HepG2 (cell line): Measurements from ENCODE around the gene DTNA.

Experiments used
- HIVEP1 ChIP-seq: sonication (generic); formaldehyde crosslinking; IDR thresholded peaks from 2 replicates; pipeline ENCODE4 v1.4.0; 2020; ENCODE audit warnings: mild to moderate bottlenecking, missing genetic modification reagents
- TF ChIP-seq, protein P1 (sequence below): sonication (generic); formaldehyde crosslinking; IDR thresholded peaks from 2 replicates; pipeline ENCODE4 v1.5.0; 2020; ENCODE audit warnings: missing genetic modification reagents
- TF ChIP-seq, protein P2 (sequence below): sonication (generic); formaldehyde crosslinking; conservative IDR thresholded peaks from 2 replicates; pipeline ENCODE4 v1.4.0; 2020; ENCODE audit warnings: mild to moderate bottlenecking, missing genetic modification reagents, moderate library complexity
- TF ChIP-seq, protein P3 (sequence below): sonication (generic); formaldehyde crosslinking; IDR thresholded peaks from 2 replicates; pipeline ENCODE4 v1.8.0; 2022; ENCODE audit warnings: missing genetic modification reagents, mild to moderate bottlenecking, moderate library complexity, borderline replicate concordance

DNA sequence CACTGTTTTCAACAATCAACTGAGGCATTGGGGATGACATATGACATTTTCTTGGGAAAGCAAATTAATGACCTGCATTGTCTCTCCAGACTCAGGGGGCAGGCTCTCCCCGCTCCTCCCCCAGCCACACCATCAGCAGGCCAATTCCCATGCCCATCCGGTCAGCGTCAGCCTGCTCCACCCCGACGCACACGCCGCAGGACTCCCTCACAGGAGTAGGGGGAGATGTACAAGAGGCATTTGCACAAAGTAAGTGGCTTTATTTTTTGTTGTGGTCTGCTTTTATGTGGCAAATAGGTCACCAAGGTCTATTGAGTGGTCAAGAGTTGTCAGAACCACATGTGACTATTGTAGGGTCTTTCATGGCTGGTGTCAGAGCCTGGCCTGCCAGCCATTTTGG is 165.1 kb downstream of the DTNA start:
- TF ChIP-seq HIVEP1 (CRISPR knock-in tag) = no peak
- TF ChIP-seq, protein P1, sequence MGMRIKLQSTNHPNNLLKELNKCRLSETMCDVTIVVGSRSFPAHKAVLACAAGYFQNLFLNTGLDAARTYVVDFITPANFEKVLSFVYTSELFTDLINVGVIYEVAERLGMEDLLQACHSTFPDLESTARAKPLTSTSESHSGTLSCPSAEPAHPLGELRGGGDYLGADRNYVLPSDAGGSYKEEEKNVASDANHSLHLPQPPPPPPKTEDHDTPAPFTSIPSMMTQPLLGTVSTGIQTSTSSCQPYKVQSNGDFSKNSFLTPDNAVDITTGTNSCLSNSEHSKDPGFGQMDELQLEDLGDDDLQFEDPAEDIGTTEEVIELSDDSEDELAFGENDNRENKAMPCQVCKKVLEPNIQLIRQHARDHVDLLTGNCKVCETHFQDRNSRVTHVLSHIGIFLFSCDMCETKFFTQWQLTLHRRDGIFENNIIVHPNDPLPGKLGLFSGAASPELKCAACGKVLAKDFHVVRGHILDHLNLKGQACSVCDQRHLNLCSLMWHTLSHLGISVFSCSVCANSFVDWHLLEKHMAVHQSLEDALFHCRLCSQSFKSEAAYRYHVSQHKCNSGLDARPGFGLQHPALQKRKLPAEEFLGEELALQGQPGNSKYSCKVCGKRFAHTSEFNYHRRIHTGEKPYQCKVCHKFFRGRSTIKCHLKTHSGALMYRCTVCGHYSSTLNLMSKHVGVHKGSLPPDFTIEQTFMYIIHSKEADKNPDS (CRISPR knock-in tag) = no peak
- TF ChIP-seq, protein P2, sequence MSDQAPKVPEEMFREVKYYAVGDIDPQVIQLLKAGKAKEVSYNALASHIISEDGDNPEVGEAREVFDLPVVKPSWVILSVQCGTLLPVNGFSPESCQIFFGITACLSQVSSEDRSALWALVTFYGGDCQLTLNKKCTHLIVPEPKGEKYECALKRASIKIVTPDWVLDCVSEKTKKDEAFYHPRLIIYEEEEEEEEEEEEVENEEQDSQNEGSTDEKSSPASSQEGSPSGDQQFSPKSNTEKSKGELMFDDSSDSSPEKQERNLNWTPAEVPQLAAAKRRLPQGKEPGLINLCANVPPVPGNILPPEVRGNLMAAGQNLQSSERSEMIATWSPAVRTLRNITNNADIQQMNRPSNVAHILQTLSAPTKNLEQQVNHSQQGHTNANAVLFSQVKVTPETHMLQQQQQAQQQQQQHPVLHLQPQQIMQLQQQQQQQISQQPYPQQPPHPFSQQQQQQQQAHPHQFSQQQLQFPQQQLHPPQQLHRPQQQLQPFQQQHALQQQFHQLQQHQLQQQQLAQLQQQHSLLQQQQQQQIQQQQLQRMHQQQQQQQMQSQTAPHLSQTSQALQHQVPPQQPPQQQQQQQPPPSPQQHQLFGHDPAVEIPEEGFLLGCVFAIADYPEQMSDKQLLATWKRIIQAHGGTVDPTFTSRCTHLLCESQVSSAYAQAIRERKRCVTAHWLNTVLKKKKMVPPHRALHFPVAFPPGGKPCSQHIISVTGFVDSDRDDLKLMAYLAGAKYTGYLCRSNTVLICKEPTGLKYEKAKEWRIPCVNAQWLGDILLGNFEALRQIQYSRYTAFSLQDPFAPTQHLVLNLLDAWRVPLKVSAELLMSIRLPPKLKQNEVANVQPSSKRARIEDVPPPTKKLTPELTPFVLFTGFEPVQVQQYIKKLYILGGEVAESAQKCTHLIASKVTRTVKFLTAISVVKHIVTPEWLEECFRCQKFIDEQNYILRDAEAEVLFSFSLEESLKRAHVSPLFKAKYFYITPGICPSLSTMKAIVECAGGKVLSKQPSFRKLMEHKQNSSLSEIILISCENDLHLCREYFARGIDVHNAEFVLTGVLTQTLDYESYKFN (CRISPR knock-in tag) = no peak
- TF ChIP-seq, protein P3, sequence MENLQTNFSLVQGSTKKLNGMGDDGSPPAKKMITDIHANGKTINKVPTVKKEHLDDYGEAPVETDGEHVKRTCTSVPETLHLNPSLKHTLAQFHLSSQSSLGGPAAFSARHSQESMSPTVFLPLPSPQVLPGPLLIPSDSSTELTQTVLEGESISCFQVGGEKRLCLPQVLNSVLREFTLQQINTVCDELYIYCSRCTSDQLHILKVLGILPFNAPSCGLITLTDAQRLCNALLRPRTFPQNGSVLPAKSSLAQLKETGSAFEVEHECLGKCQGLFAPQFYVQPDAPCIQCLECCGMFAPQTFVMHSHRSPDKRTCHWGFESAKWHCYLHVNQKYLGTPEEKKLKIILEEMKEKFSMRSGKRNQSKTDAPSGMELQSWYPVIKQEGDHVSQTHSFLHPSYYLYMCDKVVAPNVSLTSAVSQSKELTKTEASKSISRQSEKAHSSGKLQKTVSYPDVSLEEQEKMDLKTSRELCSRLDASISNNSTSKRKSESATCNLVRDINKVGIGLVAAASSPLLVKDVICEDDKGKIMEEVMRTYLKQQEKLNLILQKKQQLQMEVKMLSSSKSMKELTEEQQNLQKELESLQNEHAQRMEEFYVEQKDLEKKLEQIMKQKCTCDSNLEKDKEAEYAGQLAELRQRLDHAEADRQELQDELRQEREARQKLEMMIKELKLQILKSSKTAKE = no peak
